VCaP (cell line): ENCODE data around the gene MYO9A.

Experiments used
- H3K27ac ChIP-seq: fragments of 450-650 bp; 2 replicates; pipeline ENCODE4 v1.5.1; 2017
- CTCF ChIP-seq: fragments of 450-650 bp; conservative IDR thresholded peaks from 2 replicates; pipeline ENCODE4 v1.5.1; 2017; ENCODE audit warnings: mild to moderate bottlenecking, moderate library complexity

Gene MYO9A

DNA sequence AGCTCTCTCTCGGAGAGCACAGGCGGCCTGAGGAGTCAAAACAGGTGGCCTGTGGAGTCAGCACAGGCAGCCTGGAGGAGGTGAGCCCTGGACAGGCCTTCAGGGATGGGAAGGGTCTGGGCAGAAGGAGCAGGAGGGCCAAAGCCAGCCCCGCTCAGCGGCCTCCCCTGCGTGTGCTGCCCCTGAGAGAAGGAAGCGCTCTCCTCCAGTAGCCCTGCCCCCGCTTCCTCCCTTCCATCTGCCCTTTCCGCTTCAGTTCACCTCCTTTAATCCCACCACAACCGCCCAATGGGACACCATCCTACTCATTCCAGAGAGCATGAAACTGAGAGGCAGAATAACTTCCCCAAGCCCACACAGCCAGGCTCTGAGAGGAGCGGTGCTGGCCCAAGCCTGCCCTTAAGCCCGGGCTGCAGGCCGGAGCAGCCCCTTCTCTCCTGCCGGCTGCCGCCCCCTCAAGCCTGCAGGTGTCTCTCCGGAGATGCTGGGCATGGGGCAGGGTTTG, 310.8 kb downstream of the MYO9A start:
- no peak overlapping the region for H3K27ac ChIP-seq
- TF ChIP-seq CTCF = no peak

GRCh38 chr15:71806452-71806931, 311.5 kb downstream of the MYO9A start:
- TF ChIP-seq CTCF = no peak
- no peak overlapping the region for H3K27ac ChIP-seq

DNA sequence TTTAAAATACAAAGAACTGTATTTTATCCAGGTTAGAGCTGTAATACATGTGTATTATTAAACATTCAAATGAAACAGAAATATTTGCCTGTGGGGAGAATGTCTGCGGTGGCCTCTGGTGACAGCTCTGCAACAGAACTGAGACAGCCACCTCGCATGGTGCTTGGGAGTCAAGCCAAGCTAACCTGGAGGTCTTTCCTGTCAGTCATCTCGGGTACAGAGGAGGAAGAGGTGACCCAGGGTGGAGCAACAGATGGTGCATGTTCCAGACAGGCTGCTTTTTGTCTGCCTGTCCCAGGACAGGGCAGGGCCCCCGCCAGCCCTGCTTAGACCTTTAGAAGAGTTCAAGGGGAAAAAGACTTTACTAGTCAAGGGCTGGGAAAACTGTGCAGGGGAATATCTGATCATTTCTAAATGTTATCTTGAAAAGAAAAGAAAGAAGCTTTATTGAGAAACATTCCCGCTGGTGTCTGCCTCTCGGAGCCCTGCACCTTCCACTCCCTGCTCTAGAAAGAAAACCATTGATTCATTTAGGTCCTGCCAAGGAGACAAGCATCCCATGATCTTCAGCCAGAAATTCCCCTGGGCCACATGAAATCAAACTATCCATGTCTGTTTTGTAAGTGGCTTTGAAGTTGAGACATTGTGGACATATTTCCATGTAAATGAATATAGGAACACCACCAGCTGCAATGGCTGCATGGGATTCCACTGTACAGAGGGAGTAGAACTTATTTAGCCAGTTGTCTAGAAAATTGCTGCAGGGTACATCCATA, 313.1 kb downstream of the MYO9A start:
- TF ChIP-seq CTCF = no peak
- H3K27ac ChIP-seq = no peak overlapping the region

DNA sequence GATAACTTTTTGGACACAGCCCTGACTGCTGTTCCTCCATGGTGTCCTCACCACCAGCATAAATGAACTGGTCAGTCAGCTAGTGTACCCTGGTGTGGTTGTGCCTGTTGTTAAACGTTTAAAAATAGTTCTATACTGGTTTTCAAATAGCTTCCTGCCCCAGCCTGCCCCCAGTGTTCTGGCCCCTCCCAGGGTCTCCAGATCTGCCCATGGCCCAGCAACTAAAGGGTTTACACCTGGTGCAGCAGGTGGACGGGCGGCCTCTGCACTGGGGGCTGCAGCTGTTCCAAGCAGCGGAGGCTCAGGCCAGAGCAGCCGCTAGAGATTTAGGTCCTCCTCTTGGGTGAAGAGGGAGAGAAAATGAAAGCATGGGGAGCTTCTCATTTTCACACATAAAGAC, 313.7 kb downstream of the MYO9A start:
- no peak overlapping the region for H3K27ac ChIP-seq

DNA sequence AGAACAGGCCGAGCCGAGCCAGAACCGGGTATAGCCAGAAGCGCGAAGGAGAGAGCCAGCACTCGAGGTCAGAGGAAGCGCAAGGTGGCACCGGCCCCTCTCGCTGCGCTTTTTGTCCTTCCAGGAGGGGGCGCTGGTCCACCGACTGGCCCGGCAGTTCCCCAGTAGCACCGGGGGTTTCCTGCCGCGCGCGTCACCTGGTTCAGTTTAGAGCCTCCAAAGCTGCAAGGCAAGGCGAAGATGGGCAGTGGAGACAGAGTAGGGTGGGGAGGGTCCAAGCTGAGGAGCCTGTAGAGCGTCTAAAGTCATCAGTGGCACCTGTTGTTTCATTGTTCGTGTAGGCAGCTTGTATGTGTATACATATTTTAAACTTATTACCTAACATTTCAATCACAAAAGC, 315.2 kb downstream of the MYO9A start:
- peak; percentile 65 for TF ChIP-seq CTCF
- no peak overlapping the region for H3K27ac ChIP-seq

More for the DNA sequence above, 313.7 kb downstream of the MYO9A start:
- TF ChIP-seq CTCF = no peak

GRCh38 chr15:71801935-71802655, 315.9 kb downstream of the MYO9A start:
- H3K27ac ChIP-seq = no peak overlapping the region

More at GRCh38 chr15:71801935-71802655, 315.9 kb downstream of the MYO9A start:
- TF ChIP-seq CTCF = no peak
